ENCODE data around the gene C1orf105. TPM values are rescaled to one million over a fixed set of nuclear protein-coding genes. Genes with fewer than 3 reads are reported as not detected.

C1orf105 gene
- total RNA-seq, 1 donor from 2014 or later: not detected

DNA sequence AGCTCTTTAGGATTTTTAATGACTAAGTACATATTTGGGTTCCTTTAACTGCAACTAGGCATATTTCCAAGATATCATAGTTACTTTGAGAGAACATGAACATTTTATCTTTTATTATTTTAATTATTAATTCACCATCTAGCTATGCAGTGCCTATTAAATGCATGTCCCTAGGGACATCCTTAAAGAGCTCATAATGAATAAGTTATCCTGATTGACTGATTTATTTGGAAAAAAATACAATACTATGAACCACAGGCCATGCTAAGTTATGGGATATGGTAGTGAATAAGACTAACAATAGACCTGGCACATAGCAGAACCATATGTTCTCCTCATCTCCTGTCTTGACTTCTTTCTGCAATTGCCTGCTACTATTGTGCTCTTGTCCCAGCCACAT is 16.4 kb upstream of the C1orf105 start:
- Mint-ChIP-seq H3K9me3 (ENCODE audit: low read depth) (no peaks in the 10 kb centered on the region), H3K27me3 (no peaks in the 10 kb centered on the region), H3K4me3 (ENCODE audit: low read depth) (no peak overlapping the region), H3K27ac (no peak overlapping the region), H3K4me1 (ENCODE audit: low read depth) (peaks cover 15% of the 10 kb centered on the region), H3K36me3 (ENCODE audit: insufficient read depth) (no peaks in the 10 kb centered on the region)
- TF ChIP-seq, protein P1, sequence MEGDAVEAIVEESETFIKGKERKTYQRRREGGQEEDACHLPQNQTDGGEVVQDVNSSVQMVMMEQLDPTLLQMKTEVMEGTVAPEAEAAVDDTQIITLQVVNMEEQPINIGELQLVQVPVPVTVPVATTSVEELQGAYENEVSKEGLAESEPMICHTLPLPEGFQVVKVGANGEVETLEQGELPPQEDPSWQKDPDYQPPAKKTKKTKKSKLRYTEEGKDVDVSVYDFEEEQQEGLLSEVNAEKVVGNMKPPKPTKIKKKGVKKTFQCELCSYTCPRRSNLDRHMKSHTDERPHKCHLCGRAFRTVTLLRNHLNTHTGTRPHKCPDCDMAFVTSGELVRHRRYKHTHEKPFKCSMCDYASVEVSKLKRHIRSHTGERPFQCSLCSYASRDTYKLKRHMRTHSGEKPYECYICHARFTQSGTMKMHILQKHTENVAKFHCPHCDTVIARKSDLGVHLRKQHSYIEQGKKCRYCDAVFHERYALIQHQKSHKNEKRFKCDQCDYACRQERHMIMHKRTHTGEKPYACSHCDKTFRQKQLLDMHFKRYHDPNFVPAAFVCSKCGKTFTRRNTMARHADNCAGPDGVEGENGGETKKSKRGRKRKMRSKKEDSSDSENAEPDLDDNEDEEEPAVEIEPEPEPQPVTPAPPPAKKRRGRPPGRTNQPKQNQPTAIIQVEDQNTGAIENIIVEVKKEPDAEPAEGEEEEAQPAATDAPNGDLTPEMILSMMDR (IDR thresholded peaks at IDR 0.05; ENCODE audit: unreplicated experiment): no peak
- no peak for DNase-seq (ENCODE audit: low spot score, unreplicated experiment)

- H3K4me3 Mint-ChIP-seq (ENCODE audit: low read depth): no peak overlapping the region
- H3K27me3 Mint-ChIP-seq: no peaks in the 10 kb centered on the region
- H3K9me3 Mint-ChIP-seq (ENCODE audit: low read depth): no peaks in the 10 kb centered on the region
- H3K36me3 Mint-ChIP-seq (ENCODE audit: insufficient read depth): no peaks in the 10 kb centered on the region
- TF ChIP-seq, protein P1 (IDR thresholded peaks at IDR 0.05; ENCODE audit: unreplicated experiment): no peak
- peaks cover 4% of the 10 kb centered on the region for H3K4me1 Mint-ChIP-seq (ENCODE audit: low read depth)
- DNase-seq (ENCODE audit: low spot score, unreplicated experiment): no peak
- H3K27ac Mint-ChIP-seq: no peak overlapping the region
Measured at GRCh38 chr1:172405912-172406311, 14.6 kb upstream of the C1orf105 start.

- Mint-ChIP-seq H3K4me1 (ENCODE audit: low read depth) (peaks cover 4% of the 10 kb centered on the region), H3K27me3 (no peaks in the 10 kb centered on the region), H3K4me3 (ENCODE audit: low read depth) (no peak overlapping the region), H3K9me3 (ENCODE audit: low read depth) (no peaks in the 10 kb centered on the region), H3K27ac (no peak overlapping the region), H3K36me3 (ENCODE audit: insufficient read depth) (no peaks in the 10 kb centered on the region)
- no peak for DNase-seq (ENCODE audit: low spot score, unreplicated experiment)
- TF ChIP-seq, protein P1 (IDR thresholded peaks at IDR 0.05; ENCODE audit: unreplicated experiment): no peak
Measured at GRCh38 chr1:172406968-172407367, 13.5 kb upstream of the C1orf105 start.

- Mint-ChIP-seq H3K4me3 (ENCODE audit: low read depth) (no peak overlapping the region), H3K27me3 (no peaks in the 10 kb centered on the region), H3K4me1 (ENCODE audit: low read depth) (no peaks in the 10 kb centered on the region), H3K9me3 (ENCODE audit: low read depth) (no peaks in the 10 kb centered on the region), H3K27ac (no peak overlapping the region), H3K36me3 (ENCODE audit: insufficient read depth) (peaks cover 3% of the 10 kb centered on the region)
- no peak for DNase-seq (ENCODE audit: low spot score, unreplicated experiment)
- TF ChIP-seq, protein P1 (IDR thresholded peaks at IDR 0.05; ENCODE audit: unreplicated experiment): no peak
Measured at GRCh38 chr1:172408958-172409357, 11.5 kb upstream of the C1orf105 start.

DNA sequence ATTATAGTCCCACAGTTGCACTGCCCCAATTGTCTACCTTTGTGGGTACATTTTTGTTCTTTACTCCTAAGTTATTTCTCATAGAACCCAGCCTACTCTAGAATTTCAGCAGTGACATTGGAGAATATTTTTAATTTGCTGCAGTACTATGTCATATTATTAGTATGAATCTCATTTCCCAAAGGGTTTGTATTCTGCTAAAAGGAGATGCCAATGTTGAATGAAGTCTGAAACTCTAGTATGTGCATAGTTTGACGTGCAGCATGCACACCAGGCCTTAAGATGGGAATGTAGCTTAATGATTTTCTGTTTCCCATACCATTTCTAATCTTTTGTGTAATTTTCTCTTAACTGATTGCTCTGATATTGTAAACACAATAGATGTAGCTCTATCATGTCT is 10.5 kb upstream of the C1orf105 start:
- H3K4me3 Mint-ChIP-seq (ENCODE audit: low read depth): no peak overlapping the region
- no peaks in the 10 kb centered on the region for H3K9me3 Mint-ChIP-seq (ENCODE audit: low read depth)
- no peaks in the 10 kb centered on the region for H3K27me3 Mint-ChIP-seq
- TF ChIP-seq, protein P1 (IDR thresholded peaks at IDR 0.05; ENCODE audit: unreplicated experiment): no peak
- DNase-seq (ENCODE audit: low spot score, unreplicated experiment): no peak
- no peaks in the 10 kb centered on the region for H3K4me1 Mint-ChIP-seq (ENCODE audit: low read depth)
- peaks cover 3% of the 10 kb centered on the region for H3K36me3 Mint-ChIP-seq (ENCODE audit: insufficient read depth)
- no peak overlapping the region for H3K27ac Mint-ChIP-seq
